Upper lobe of left lung (tissue), 6 donors: ENCODE results near the gene ZSWIM6. TPM values are rescaled to one million over a fixed set of nuclear protein-coding genes. Genes with fewer than 3 reads are reported as not detected.

ENCODE experiments used
- ATAC-seq, 2 donors: fragments of 200-7000 bp; cut with Tn5 transposase; one replicate each; pipeline ENCODE4 v1.9.1; 2022; ENCODE audit warnings: mild to moderate bottlenecking in 2 of 2, moderate library complexity in 2 of 2; ENCODE audit not compliant: low FRiP score in 2 of 2
- DNase-seq, 2 donors: peaks; one replicate each; pipeline ENCODE4 v3.0.0-alpha.2; 2019 to 2020
- H3K27ac ChIP-seq, 4 donors: fragments of 200-600 bp; sonication (generic); one replicate each; pipeline ENCODE4 v1.5.1; 2016 to 2019
- H3K27me3 ChIP-seq, 4 donors: fragments of 200-600 bp; sonication (generic); one replicate each; pipeline ENCODE4 v1.5.1; 2017 to 2019
- H3K36me3 ChIP-seq, 4 donors: fragments of 200-600 bp; sonication (generic); one replicate each; pipeline ENCODE4 v1.5.1; 2016 to 2019
- H3K4me1 ChIP-seq, 4 donors: fragments of 200-600 bp; sonication (generic); one replicate each; pipeline ENCODE4 v1.5.1; 2018 to 2019
- H3K4me3 ChIP-seq, 4 donors: fragments of 200-600 bp; sonication (generic); one replicate each; pipeline ENCODE4 v1.5.1; 2017 to 2019; ENCODE audit warnings: mild to moderate bottlenecking in 2 of 4, moderate library complexity in 1 of 4
- H3K9me3 ChIP-seq, 4 donors: fragments of 200-600 bp; sonication (generic); one replicate each; pipeline ENCODE4 v1.5.1; 2018 to 2019
- CTCF ChIP-seq, 6 experiments: fragments of 450-650 bp in 4 of 6; fragments of 200-600 bp in 2 of 6; sonication (generic) in 2 of 6; IDR thresholded peaks; one replicate each; pipeline ENCODE4 v1.5.1; 2016 to 2019; ENCODE audit warnings: antibody characterized with exemption in 6 of 6
- EP300 ChIP-seq, 4 donors: sonication (generic); formaldehyde crosslinking; IDR thresholded peaks; one replicate each; pipeline ENCODE4 v1.5.1; 2017; ENCODE audit warnings: antibody characterized with exemption in 4 of 4, control low read depth in 2 of 4
- POLR2A ChIP-seq, 4 donors: fragments of 450-650 bp; IDR thresholded peaks; one replicate each; pipeline ENCODE4 v1.5.1; 2016 to 2017; ENCODE audit warnings: antibody characterized with exemption in 4 of 4, mild to moderate bottlenecking in 2 of 4
- POLR2AphosphoS5 ChIP-seq, 2 donors: sonication (generic); formaldehyde crosslinking; IDR thresholded peaks; one replicate each; pipeline ENCODE4 v1.5.1; 2017; ENCODE audit warnings: antibody characterized with exemption in 2 of 2
- whole genome bisulfite sequencing, 2 donors: methylation state at CpG; one replicate each; pipeline ENCODE4 v1.1.5; 2017 to 2018; 5-methylcytosine and 5-hydroxymethylcytosine counted together
- total RNA-seq, 6 donors: library from RNA; depleted of rRNA in 4 of 6; stranded (reverse); fragments of >200 nt in 4 of 6; gene quantifications; one replicate each; pipeline versions ENCODE4 v1.1.0 to v1.2.1, GENCODE V29; 2016 to 2021
- donor health status: DM: no; HTN: no; CAD: no; lungs with moderate emphysema.
- donor health status: DM: no; HTN: yes; CAD: no; lungs with severe emphysema.

Gene ZSWIM6
- total RNA-seq, 6 donors from 2014 or later, result 10.5 to 22.3 (median 15.7) TPM

- 22 to 27% methylated on average over 2 of the region's 2 CpGs for WGBS, 2 donors
- H3K4me3 ChIP-seq, result no peak overlapping the region
- H3K4me1 ChIP-seq, result peaks cover 14 to 41% (median 19%) of the 10 kb centered on the region in 4 donors
- no peak for DNase-seq
- H3K36me3 ChIP-seq, result no peaks in the 10 kb centered on the region
- ATAC-seq, result no peak
- TF ChIP-seq POLR2AphosphoS5 (IDR thresholded peaks at IDR 0.05), result no peak
- TF ChIP-seq EP300 (IDR thresholded peaks at IDR 0.05), result no peak
- no peak for TF ChIP-seq CTCF (IDR thresholded peaks at IDR 0.05)
- TF ChIP-seq POLR2A (IDR thresholded peaks at IDR 0.05), result no peak
- H3K9me3 ChIP-seq, result no peaks in the 10 kb centered on the region
- H3K27ac ChIP-seq, result no peak overlapping the region
- no peaks in the 10 kb centered on the region for H3K27me3 ChIP-seq
Observed at GRCh38 chr5:61467766-61468482, 135.9 kb downstream of the ZSWIM6 start.

- no peaks in the 10 kb centered on the region for H3K27me3 ChIP-seq
- no peak overlapping the region for H3K27ac ChIP-seq
- TF ChIP-seq EP300 (IDR thresholded peaks at IDR 0.05) (no peak), POLR2AphosphoS5 (IDR thresholded peaks at IDR 0.05) (no peak), CTCF (IDR thresholded peaks at IDR 0.05) (no peak), POLR2A (IDR thresholded peaks at IDR 0.05) (no peak)
- H3K36me3 ChIP-seq, result no peaks in the 10 kb centered on the region
- peaks cover 14 to 38% (median 19%) of the 10 kb centered on the region in 4 donors for H3K4me1 ChIP-seq
- H3K4me3 ChIP-seq, result no peak overlapping the region
- ATAC-seq (no peak), DNase-seq (no peak)
- no peaks in the 10 kb centered on the region for H3K9me3 ChIP-seq
- 83 to 97% methylated on average over 2 of the region's 2 CpGs for WGBS, 2 donors
Observed at GRCh38 chr5:61468483-61468865, 136.4 kb downstream of the ZSWIM6 start.

- WGBS, 2 donors, result 100% methylated on average over 1 of the region's 1 CpG; no CpG with 5 or more reads in 1 of the 2 donors
- no peaks in the 10 kb centered on the region for H3K9me3 ChIP-seq
- no peaks in the 10 kb centered on the region for H3K36me3 ChIP-seq
- peaks cover 5 to 20% (median 10%) of the 10 kb centered on the region in 4 donors for H3K4me1 ChIP-seq
- ATAC-seq (no peak), DNase-seq (no peak)
- no peaks in the 10 kb centered on the region for H3K27me3 ChIP-seq
- H3K4me3 ChIP-seq, result no peak overlapping the region
- H3K27ac ChIP-seq, result no peak overlapping the region
- TF ChIP-seq POLR2A (IDR thresholded peaks at IDR 0.05) (no peak), POLR2AphosphoS5 (IDR thresholded peaks at IDR 0.05) (no peak)
Observed at GRCh38 chr5:61471352-61471751, 139.3 kb downstream of the ZSWIM6 start.

- no peaks in the 10 kb centered on the region for H3K36me3 ChIP-seq
- no peaks in the 10 kb centered on the region for H3K9me3 ChIP-seq
- DNase-seq (no peak), ATAC-seq (no peak)
- no peaks in the 10 kb centered on the region for H3K27me3 ChIP-seq
- TF ChIP-seq EP300 (IDR thresholded peaks at IDR 0.05) (no peak), CTCF (IDR thresholded peaks at IDR 0.05) (no peak), POLR2A (IDR thresholded peaks at IDR 0.05) (no peak), POLR2AphosphoS5 (IDR thresholded peaks at IDR 0.05) (no peak)
- no peak overlapping the region for H3K4me3 ChIP-seq
- no peak overlapping the region for H3K27ac ChIP-seq
- WGBS, 2 donors, result 86 to 87% methylated on average over 7 of the region's 7 CpGs
- H3K4me1 ChIP-seq, result peaks cover 7 to 21% (median 12%) of the 10 kb centered on the region in 4 donors
Observed at GRCh38 chr5:61472172-61472958, 140.3 kb downstream of the ZSWIM6 start.

GRCh38 chr5:61474746-61475145 lies 142.7 kb downstream of the ZSWIM6 start:
- Histone ChIP-seq H3K9me3 (no peaks in the 10 kb centered on the region), H3K27me3 (no peaks in the 10 kb centered on the region), H3K36me3 (no peaks in the 10 kb centered on the region), H3K27ac (no peak overlapping the region), H3K4me1 (peaks cover 3 to 17% (median 11%) of the 10 kb centered on the region in 4 donors), H3K4me3 (no peak overlapping the region)
- ATAC-seq (no peak), DNase-seq (no peak)
- 82 to 84% methylated on average over 4 of the region's 4 CpGs for WGBS, 2 donors
- TF ChIP-seq POLR2AphosphoS5 (IDR thresholded peaks at IDR 0.05) (no peak), EP300 (IDR thresholded peaks at IDR 0.05) (no peak), POLR2A (IDR thresholded peaks at IDR 0.05) (no peak), CTCF (IDR thresholded peaks at IDR 0.05) (no peak)
